ENCODE measurements around the gene C1QTNF2. TPM values are rescaled to one million over a fixed set of nuclear protein-coding genes. Genes with fewer than 3 reads are reported as not detected.

Gene C1QTNF2
- total and polyA plus RNA-seq, 2 of the 13 experiments (the other 11 are each of a cell fraction or from before 2014, with no cell fraction given) = not detected

GRCh38 chr5:160312134-160312959 is 58.1 kb downstream of the C1QTNF2 start, which contains the start of gene CCNJL (continued):
- no peak for TF ChIP-seq STAT6 (CRISPR knock-in tag; IDR thresholded peaks at IDR 0.05; ENCODE audit: borderline replicate concordance)
- TF ChIP-seq NR2C2 (CRISPR knock-in tag; IDR thresholded peaks at IDR 0.05; ENCODE audit: borderline replicate concordance) = peak; percentile 23; the same call in 1 of the 2 replicates
- TF ChIP-seq DDIT3 (CRISPR knock-in tag; IDR thresholded peaks at IDR 0.05) = no peak
- 0 out of 2 replicates have a peak, but pooled peaks have one; percentile 7 for TF ChIP-seq EEA1 (CRISPR knock-in tag; IDR thresholded peaks at IDR 0.05; ENCODE audit: borderline replicate concordance)
- no peak for TF ChIP-seq ZNF550 (CRISPR knock-in tag; IDR thresholded peaks at IDR 0.05; ENCODE audit: borderline replicate concordance)
- 0 out of 2 replicates have a peak, but pooled peaks have one; percentile 31 for TF ChIP-seq ZNF878 (CRISPR knock-in tag; IDR thresholded peaks at IDR 0.05)
- no peak for TF ChIP-seq ZNF253 (CRISPR knock-in tag; IDR thresholded peaks at IDR 0.05; ENCODE audit: borderline replicate concordance)
- TF ChIP-seq ARNT (IDR thresholded peaks at IDR 0.05) = no peak
- TF ChIP-seq RBFOX2 (IDR thresholded peaks at IDR 0.05; ENCODE audit: low read depth, low read length) = peak; percentile 78
- TF ChIP-seq ARID4A (CRISPR knock-in tag; IDR thresholded peaks at IDR 0.05; ENCODE audit: borderline replicate concordance) = peak; percentile 27; the same call in 1 of the 2 replicates
- peak; percentile 14; the same call in 1 of the 2 replicates for TF ChIP-seq ZNF768 (CRISPR knock-in tag; IDR thresholded peaks at IDR 0.05)
